ENCODE data around the gene SYCE1L.

SYCE1L gene

DNA sequence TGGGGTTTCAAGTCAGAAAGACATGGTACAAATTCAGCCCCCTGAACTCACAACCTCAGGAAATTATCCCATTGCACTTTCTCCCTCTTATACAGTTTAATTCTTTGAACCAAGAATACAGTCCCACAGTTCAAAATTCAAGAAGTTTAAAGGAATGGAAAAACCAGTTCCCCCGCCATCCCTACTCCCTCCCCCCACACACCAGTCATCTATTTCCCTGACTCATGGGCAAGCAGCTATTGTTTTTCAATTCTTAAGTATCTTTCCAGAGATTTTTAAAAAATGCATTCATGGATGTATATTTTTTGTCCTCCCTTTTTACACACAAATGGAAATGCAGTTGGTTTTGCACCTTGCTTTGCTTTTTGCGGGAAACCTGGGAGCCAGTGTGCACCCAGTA is 7.3 kb downstream of the SYCE1L start:
- H3K27ac ChIP-seq (ENCODE audit: insufficient read depth in 1 of 2, low read depth in 1 of 2, low read length in 2 of 2, poor library complexity in 1 of 2, severe bottlenecking in 2 of 2), result no peak overlapping the region
- no peak for DNase-seq
- H3K27me3 ChIP-seq (replicated peaks in 2 of 5; ENCODE audit: control insufficient read depth in 4 of 5, insufficient read depth in 5 of 5, low read length in 4 of 5), result no peaks in the 10 kb centered on the region
- POLR2A ChIA-PET, result no interaction called here
- H3K36me3 ChIP-seq (ENCODE audit: control insufficient read depth in 4 of 4, insufficient read depth in 4 of 4, low read length in 3 of 4), result peaks cover 0 to under 1% (median 0%) of the 10 kb centered on the region in 4 experiments
- CTCF ChIA-PET, result no interaction called here
- WGBS (ENCODE audit: insufficient coverage), result 83% methylated on average over 1 of the region's 2 CpGs
- no peak overlapping the region for H3K4me3 ChIP-seq (ENCODE audit: control insufficient read depth in 1 of 7, extremely low read depth in 1 of 7, insufficient read depth in 4 of 7, low read depth in 2 of 7, low read length in 6 of 7)
- no peaks in the 10 kb centered on the region for H3K4me1 ChIP-seq (ENCODE audit: control extremely low read depth in 1 of 4, control insufficient read depth in 4 of 4, insufficient read depth in 4 of 4, low read length in 3 of 4)
- no peaks in the 10 kb centered on the region for H3K9me3 ChIP-seq (ENCODE audit: control extremely low read depth in 1 of 5, control insufficient read depth in 4 of 5, insufficient read depth in 2 of 5, low read depth in 1 of 5, low read length in 4 of 5)

DNA sequence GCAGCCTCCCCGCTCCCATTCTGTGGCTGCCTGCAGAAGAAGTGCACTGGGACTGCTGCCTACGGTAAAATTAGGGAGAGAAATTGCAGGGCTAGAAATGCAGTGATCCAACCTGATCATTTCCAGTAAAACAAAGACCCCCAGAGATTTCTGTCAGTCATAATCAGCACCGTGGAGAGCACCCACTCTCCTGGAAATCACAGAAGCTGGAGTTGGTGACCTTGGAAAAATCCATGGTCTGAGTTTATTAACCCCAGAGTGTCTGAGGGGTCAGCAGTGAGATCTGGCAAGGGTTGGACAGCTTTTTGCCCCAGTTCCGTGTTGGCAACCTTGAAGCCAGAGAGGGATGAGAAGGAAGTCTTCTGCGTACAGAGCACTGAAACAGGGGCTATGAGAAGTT is 7.8 kb downstream of the SYCE1L start:
- H3K4me3 ChIP-seq (ENCODE audit: control insufficient read depth in 1 of 7, extremely low read depth in 1 of 7, insufficient read depth in 4 of 7, low read depth in 2 of 7, low read length in 6 of 7), result no peak overlapping the region
- H3K27ac ChIP-seq (ENCODE audit: insufficient read depth in 1 of 2, low read depth in 1 of 2, low read length in 2 of 2, poor library complexity in 1 of 2, severe bottlenecking in 2 of 2), result no peak overlapping the region
- H3K4me1 ChIP-seq (ENCODE audit: control extremely low read depth in 1 of 4, control insufficient read depth in 4 of 4, insufficient read depth in 4 of 4, low read length in 3 of 4), result peaks cover 0 to 5% (median 2%) of the 10 kb centered on the region in 4 experiments
- DNase-seq, result no peak
- WGBS (ENCODE audit: insufficient coverage), result 82% methylated on average over 3 of the region's 5 CpGs
- ChIA-PET POLR2A (no interaction called here), CTCF (no interaction called here)
- H3K27me3 ChIP-seq (replicated peaks in 2 of 5; ENCODE audit: control insufficient read depth in 4 of 5, insufficient read depth in 5 of 5, low read length in 4 of 5), result no peaks in the 10 kb centered on the region
- no peaks in the 10 kb centered on the region for H3K9me3 ChIP-seq (ENCODE audit: control extremely low read depth in 1 of 5, control insufficient read depth in 4 of 5, insufficient read depth in 2 of 5, low read depth in 1 of 5, low read length in 4 of 5)
- H3K36me3 ChIP-seq (ENCODE audit: control insufficient read depth in 4 of 4, insufficient read depth in 4 of 4, low read length in 3 of 4), result no peaks in the 10 kb centered on the region

DNA sequence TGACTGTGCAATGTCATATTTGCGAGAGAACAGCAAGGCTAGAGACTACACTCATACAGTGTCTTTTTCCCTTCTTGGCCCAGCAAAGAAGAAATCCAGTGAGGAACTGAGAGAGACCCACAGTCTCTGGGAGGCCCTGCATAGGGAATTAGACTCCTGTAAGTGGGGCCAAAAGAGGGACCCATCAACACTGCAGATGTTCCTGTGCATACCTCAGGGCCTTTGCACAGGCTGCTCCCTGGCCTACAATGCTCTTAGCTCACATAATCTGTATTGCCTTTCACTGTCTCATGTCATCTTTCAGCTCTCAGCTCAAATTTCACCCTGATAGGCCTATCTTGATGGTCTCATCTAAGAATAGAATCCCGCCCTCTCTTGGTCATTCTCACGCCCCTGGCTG is 9.2 kb downstream of the SYCE1L start:
- WGBS (ENCODE audit: insufficient coverage), result 92% methylated on average over 2 of the region's 3 CpGs
- Histone ChIP-seq H3K4me3 (ENCODE audit: control insufficient read depth in 1 of 7, extremely low read depth in 1 of 7, insufficient read depth in 4 of 7, low read depth in 2 of 7, low read length in 6 of 7) (no peak overlapping the region), H3K4me1 (ENCODE audit: control extremely low read depth in 1 of 4, control insufficient read depth in 4 of 4, insufficient read depth in 4 of 4, low read length in 3 of 4) (peaks cover 0 to 16% (median 9%) of the 10 kb centered on the region in 4 experiments), H3K36me3 (ENCODE audit: control insufficient read depth in 4 of 4, insufficient read depth in 4 of 4, low read length in 3 of 4) (no peaks in the 10 kb centered on the region), H3K27ac (ENCODE audit: insufficient read depth in 1 of 2, low read depth in 1 of 2, low read length in 2 of 2, poor library complexity in 1 of 2, severe bottlenecking in 2 of 2) (no peak overlapping the region), H3K27me3 (replicated peaks in 2 of 5; ENCODE audit: control insufficient read depth in 4 of 5, insufficient read depth in 5 of 5, low read length in 4 of 5) (no peaks in the 10 kb centered on the region), H3K9me3 (ENCODE audit: control extremely low read depth in 1 of 5, control insufficient read depth in 4 of 5, insufficient read depth in 2 of 5, low read depth in 1 of 5, low read length in 4 of 5) (no peaks in the 10 kb centered on the region)
- DNase-seq, result no peak
- ChIA-PET CTCF (no interaction called here), POLR2A (no interaction called here)

DNA sequence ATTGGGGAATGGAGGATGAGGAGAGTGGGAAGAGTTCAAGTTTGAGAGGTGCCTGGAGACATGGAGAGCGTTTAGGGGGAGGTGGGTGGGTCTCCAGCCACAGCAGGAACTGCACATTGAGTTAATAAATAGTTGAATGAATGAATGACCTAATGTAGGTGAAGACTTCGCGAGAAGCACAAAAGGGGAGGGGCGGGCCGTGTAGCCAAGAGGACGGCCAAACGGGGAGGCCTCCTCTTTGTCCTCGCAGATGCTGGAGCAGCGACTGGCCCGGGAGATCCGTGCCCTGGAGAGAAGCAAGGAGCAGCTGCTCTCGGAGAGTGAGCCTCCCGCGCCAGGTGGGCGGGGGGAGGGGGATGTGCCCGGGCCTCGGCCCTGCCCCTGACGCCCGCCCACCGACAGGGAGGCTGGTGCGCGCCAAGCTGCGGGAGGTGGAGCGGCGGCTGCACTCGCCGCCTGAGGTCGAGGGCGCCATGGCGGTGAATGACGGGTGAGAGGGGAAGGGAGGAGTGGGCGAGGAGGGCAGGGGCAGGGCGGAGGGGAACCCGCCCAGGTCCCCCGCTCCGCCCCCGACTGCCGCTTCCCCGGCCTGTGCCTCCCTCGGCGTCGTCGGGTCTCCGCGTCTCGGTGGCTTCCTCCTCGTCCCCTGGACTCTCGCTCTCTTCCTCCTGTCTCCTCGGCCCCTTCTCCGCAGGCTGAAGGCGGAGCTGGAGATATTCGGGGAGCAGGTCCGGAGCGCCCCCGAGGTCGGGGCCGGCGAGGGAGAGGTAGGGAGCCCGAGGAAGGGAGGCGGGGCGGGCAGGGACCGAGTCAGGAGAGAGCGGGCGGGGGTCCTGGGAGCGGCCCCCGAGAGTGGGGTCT is 12.9 kb downstream of the SYCE1L start:
- peaks cover 0 to 16% (median 9%) of the 10 kb centered on the region in 4 experiments for H3K4me1 ChIP-seq (ENCODE audit: control extremely low read depth in 1 of 4, control insufficient read depth in 4 of 4, insufficient read depth in 4 of 4, low read length in 3 of 4)
- H3K9me3 ChIP-seq (ENCODE audit: control extremely low read depth in 1 of 5, control insufficient read depth in 4 of 5, insufficient read depth in 2 of 5, low read depth in 1 of 5, low read length in 4 of 5), result no peaks in the 10 kb centered on the region
- DNase-seq, result peak; percentile 75 to 84 (median 83)
- H3K4me3 ChIP-seq (ENCODE audit: control insufficient read depth in 1 of 7, extremely low read depth in 1 of 7, insufficient read depth in 4 of 7, low read depth in 2 of 7, low read length in 6 of 7), result peak overlapping the region; percentile 59 to 83 (median 69)
- ChIA-PET CTCF (interaction anchor here (0.9 kb wide), 1 partner anchor 24 kb away, joined by 3 read pairs; no protein-coding TSS in a partner anchor), POLR2A (interaction anchor here (1.0 kb wide), 1 partner anchor 21 kb away, joined by 3 read pairs; the partner anchor contains the start of gene MON1B)
- no peak overlapping the region for H3K27ac ChIP-seq (ENCODE audit: insufficient read depth in 1 of 2, low read depth in 1 of 2, low read length in 2 of 2, poor library complexity in 1 of 2, severe bottlenecking in 2 of 2)
- H3K27me3 ChIP-seq (replicated peaks in 2 of 5; ENCODE audit: control insufficient read depth in 4 of 5, insufficient read depth in 5 of 5, low read length in 4 of 5), result no peaks in the 10 kb centered on the region
- 1% methylated on average over 45 of the region's 66 CpGs for WGBS (ENCODE audit: insufficient coverage)
- no peaks in the 10 kb centered on the region for H3K36me3 ChIP-seq (ENCODE audit: control insufficient read depth in 4 of 4, insufficient read depth in 4 of 4, low read length in 3 of 4)

DNA sequence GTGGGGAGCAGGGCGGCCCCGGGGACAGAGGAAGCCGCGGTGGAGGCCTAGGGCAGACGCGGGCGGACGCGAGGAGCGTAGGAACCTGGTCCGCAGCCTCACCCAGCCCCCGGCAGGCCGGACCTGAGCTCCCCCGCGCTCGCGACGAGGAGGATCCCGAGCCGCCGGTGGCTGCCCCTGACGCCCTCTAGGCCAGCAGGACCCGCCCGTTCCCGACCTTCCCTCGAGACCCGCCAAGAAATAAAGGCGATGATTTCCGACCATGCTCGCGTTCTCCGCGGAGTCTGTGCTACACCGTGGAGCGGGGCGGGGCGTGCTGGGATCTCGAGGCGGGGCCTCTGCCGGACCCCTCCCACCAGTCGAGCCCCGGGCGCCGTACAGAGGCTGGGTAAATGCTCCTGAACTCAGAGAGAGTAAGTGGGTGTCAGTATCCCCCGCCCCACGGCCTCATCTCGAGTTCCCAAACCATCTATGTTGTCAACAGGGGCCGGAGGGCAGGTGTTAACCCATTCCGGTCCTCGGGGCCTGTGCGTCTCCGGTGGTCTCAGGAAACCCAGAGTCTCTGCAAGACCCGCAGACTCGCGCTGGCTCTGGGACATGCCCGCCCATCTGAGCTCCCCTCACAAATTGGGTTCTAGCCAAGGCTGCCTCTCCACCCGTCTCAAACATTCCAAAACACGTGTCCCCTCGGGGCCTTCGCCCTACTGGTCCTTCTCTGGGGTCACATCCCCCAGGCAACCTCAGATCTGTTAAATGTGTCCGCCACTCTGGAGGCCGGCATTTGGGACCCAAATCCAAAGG is 13.7 kb downstream of the SYCE1L start:
- WGBS (ENCODE audit: insufficient coverage), result 25% methylated on average over 53 of the region's 62 CpGs
- Histone ChIP-seq H3K36me3 (ENCODE audit: control insufficient read depth in 4 of 4, insufficient read depth in 4 of 4, low read length in 3 of 4) (no peaks in the 10 kb centered on the region), H3K4me3 (ENCODE audit: control insufficient read depth in 1 of 7, extremely low read depth in 1 of 7, insufficient read depth in 4 of 7, low read depth in 2 of 7, low read length in 6 of 7) (peak overlapping the region; percentile 59 to 83 (median 69)), H3K4me1 (ENCODE audit: control extremely low read depth in 1 of 4, control insufficient read depth in 4 of 4, insufficient read depth in 4 of 4, low read length in 3 of 4) (peaks cover 0 to 16% (median 9%) of the 10 kb centered on the region in 4 experiments), H3K27me3 (replicated peaks in 2 of 5; ENCODE audit: control insufficient read depth in 4 of 5, insufficient read depth in 5 of 5, low read length in 4 of 5) (no peaks in the 10 kb centered on the region), H3K9me3 (ENCODE audit: control extremely low read depth in 1 of 5, control insufficient read depth in 4 of 5, insufficient read depth in 2 of 5, low read depth in 1 of 5, low read length in 4 of 5) (no peaks in the 10 kb centered on the region), H3K27ac (ENCODE audit: insufficient read depth in 1 of 2, low read depth in 1 of 2, low read length in 2 of 2, poor library complexity in 1 of 2, severe bottlenecking in 2 of 2) (no peak overlapping the region)
- ChIA-PET CTCF (interaction anchor here (0.9 kb wide), 1 partner anchor 25 kb away, joined by 3 read pairs; no protein-coding TSS in a partner anchor), POLR2A (no interaction called here)
- peak; percentile 44 to 67 (median 62) for DNase-seq

DNA sequence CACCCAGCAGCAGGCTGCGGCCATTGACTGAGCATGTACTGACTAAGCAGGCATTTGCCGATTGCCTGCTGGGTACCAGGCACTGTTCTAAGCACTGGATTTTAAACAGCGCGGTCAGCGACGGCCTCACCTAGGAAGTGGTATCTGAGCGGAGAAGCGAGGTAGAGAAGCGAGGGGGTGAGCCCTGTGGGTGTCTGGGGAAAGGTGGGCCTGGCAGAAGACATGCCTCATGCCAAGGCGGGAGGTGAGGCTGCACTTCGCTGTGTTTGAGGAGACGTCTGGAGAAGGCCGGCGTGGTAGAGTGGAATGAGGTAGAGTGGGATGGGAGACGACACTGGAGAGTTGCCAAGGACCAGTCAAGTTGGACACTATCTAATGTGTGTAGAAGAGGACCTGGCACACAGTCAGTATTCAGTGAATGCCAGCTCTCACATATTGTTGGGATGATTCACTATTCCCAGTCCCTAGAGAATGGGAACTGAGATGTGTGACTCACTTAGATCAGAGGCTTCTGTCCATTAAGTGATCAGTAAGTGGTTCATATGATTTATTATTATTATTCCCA is 14.4 kb downstream of the SYCE1L start:
- Histone ChIP-seq H3K4me1 (ENCODE audit: control extremely low read depth in 1 of 4, control insufficient read depth in 4 of 4, insufficient read depth in 4 of 4, low read length in 3 of 4) (peaks cover 0 to 16% (median 9%) of the 10 kb centered on the region in 4 experiments), H3K4me3 (ENCODE audit: control insufficient read depth in 1 of 7, extremely low read depth in 1 of 7, insufficient read depth in 4 of 7, low read depth in 2 of 7, low read length in 6 of 7) (no peak overlapping the region), H3K36me3 (ENCODE audit: control insufficient read depth in 4 of 4, insufficient read depth in 4 of 4, low read length in 3 of 4) (no peaks in the 10 kb centered on the region), H3K9me3 (ENCODE audit: control extremely low read depth in 1 of 5, control insufficient read depth in 4 of 5, insufficient read depth in 2 of 5, low read depth in 1 of 5, low read length in 4 of 5) (no peaks in the 10 kb centered on the region), H3K27me3 (replicated peaks in 2 of 5; ENCODE audit: control insufficient read depth in 4 of 5, insufficient read depth in 5 of 5, low read length in 4 of 5) (no peaks in the 10 kb centered on the region), H3K27ac (ENCODE audit: insufficient read depth in 1 of 2, low read depth in 1 of 2, low read length in 2 of 2, poor library complexity in 1 of 2, severe bottlenecking in 2 of 2) (no peak overlapping the region)
- CTCF ChIA-PET, result interaction anchor here (1.7 kb wide), 1 partner anchor 10 kb away, joined by 8 read pairs; no protein-coding TSS in a partner anchor
- 97% methylated on average over 15 of the region's 15 CpGs for WGBS (ENCODE audit: insufficient coverage)
- POLR2A ChIA-PET, result no interaction called here
- no peak for DNase-seq
